ENCODE measurements around the gene MRPS15. TPM values are rescaled to one million over a fixed set of nuclear protein-coding genes. Genes with fewer than 3 reads are reported as not detected.

The MRPS15 gene
- polyA plus RNA-seq, 3 donors = 36.2 to 68.1 (median 66.4) TPM

- Histone ChIP-seq H3K4me2 (replicated peaks; ENCODE audit: extremely low read depth, low read length, poor library complexity, severe bottlenecking) (no peak overlapping the region), H3K4me3 (replicated peaks in 1 of 3; ENCODE audit: low read depth in 2 of 3, low read length in 3 of 3) (no peak overlapping the region), H4K20me1 (ENCODE audit: insufficient read depth, low read length) (peaks cover 3% of the 10 kb centered on the region), H3K9ac (ENCODE audit: insufficient read depth, low read length, poor library complexity, severe bottlenecking) (no peak overlapping the region), H2AFZ (ENCODE audit: insufficient read depth, low read depth, low read length, poor library complexity, severe bottlenecking) (no peak overlapping the region), H3K4me1 (ENCODE audit: control insufficient read depth in 1 of 2, insufficient read depth in 2 of 2, low read length in 2 of 2) (peaks cover 36 to 44% of the 10 kb centered on the region in 2 donors), H3K36me3 (replicated peaks in 1 of 2; ENCODE audit: control insufficient read depth in 1 of 2, insufficient read depth in 2 of 2, low read length in 2 of 2) (peaks cover 19 to 31% of the 10 kb centered on the region in 2 donors), H3K27me3 (ENCODE audit: control insufficient read depth in 2 of 2, insufficient read depth in 2 of 2, low read length in 2 of 2) (no peaks in the 10 kb centered on the region), H3K27ac (ENCODE audit: low read depth in 1 of 2, low read length in 2 of 2) (no peak overlapping the region), H3K9me3 (replicated peaks in 1 of 2; ENCODE audit: control insufficient read depth in 1 of 2, insufficient read depth in 1 of 2, low read length in 2 of 2) (no peaks in the 10 kb centered on the region), H3K79me2 (ENCODE audit: insufficient read depth, low read length) (no peaks in the 10 kb centered on the region)
- H3K9me3 Mint-ChIP-seq = peaks cover 0 to 3% (median 0%) of the 10 kb centered on the region in 7 donors
- H3K27me3 Mint-ChIP-seq (ENCODE audit: low read depth in 3 of 3) = peaks cover 2 to 23% (median 3%) of the 10 kb centered on the region in 3 donors
- intact Hi-C loops (cut with micrococcal nuclease) = no loop called here
- no peak overlapping the region for H3K4me3 Mint-ChIP-seq
- H3K4me1 Mint-ChIP-seq = peaks cover 36% of the 10 kb centered on the region
- WGBS (ENCODE audit: insufficient coverage) = 100% methylated on average over 5 of the region's 6 CpGs
- no peak for TF ChIP-seq CTCF (IDR thresholded peaks at IDR 0.05)
- H3K27ac Mint-ChIP-seq = peak overlapping the region in 2 of 7 donors; percentile 57 to 65
- no peak for DNase-seq
- H3K36me3 Mint-ChIP-seq = peaks cover 29 to 42% of the 10 kb centered on the region in 2 donors
These were observed 10.4 kb downstream of the MRPS15 start for GRCh38 chr1:36453600-36454388.

- Mint-ChIP-seq H3K27ac (no peak overlapping the region), H3K9me3 (no peaks in the 10 kb centered on the region), H3K27me3 (ENCODE audit: low read depth in 3 of 3) (peaks cover 2 to 23% (median 3%) of the 10 kb centered on the region in 3 donors), H3K4me1 (peaks cover 29% of the 10 kb centered on the region), H3K36me3 (peaks cover 26 to 39% of the 10 kb centered on the region in 2 donors), H3K4me3 (no peak overlapping the region)
- Histone ChIP-seq H3K9ac (ENCODE audit: insufficient read depth, low read length, poor library complexity, severe bottlenecking) (no peak overlapping the region), H3K27ac (ENCODE audit: low read depth in 1 of 2, low read length in 2 of 2) (no peak overlapping the region), H3K4me3 (replicated peaks in 1 of 3; ENCODE audit: low read depth in 2 of 3, low read length in 3 of 3) (no peak overlapping the region), H3K79me2 (ENCODE audit: insufficient read depth, low read length) (no peaks in the 10 kb centered on the region), H3K27me3 (ENCODE audit: control insufficient read depth in 2 of 2, insufficient read depth in 2 of 2, low read length in 2 of 2) (no peaks in the 10 kb centered on the region), H3K4me2 (replicated peaks; ENCODE audit: extremely low read depth, low read length, poor library complexity, severe bottlenecking) (no peak overlapping the region), H2AFZ (ENCODE audit: insufficient read depth, low read depth, low read length, poor library complexity, severe bottlenecking) (no peak overlapping the region), H3K36me3 (replicated peaks in 1 of 2; ENCODE audit: control insufficient read depth in 1 of 2, insufficient read depth in 2 of 2, low read length in 2 of 2) (peaks cover 19 to 31% of the 10 kb centered on the region in 2 donors), H4K20me1 (ENCODE audit: insufficient read depth, low read length) (no peaks in the 10 kb centered on the region), H3K9me3 (replicated peaks in 1 of 2; ENCODE audit: control insufficient read depth in 1 of 2, insufficient read depth in 1 of 2, low read length in 2 of 2) (no peaks in the 10 kb centered on the region), H3K4me1 (ENCODE audit: control insufficient read depth in 1 of 2, insufficient read depth in 2 of 2, low read length in 2 of 2) (peaks cover 29 to 37% of the 10 kb centered on the region in 2 donors)
- no peak for TF ChIP-seq CTCF (IDR thresholded peaks at IDR 0.05)
- no peak for DNase-seq
- intact Hi-C loops (cut with micrococcal nuclease) = no loop called here
- WGBS (ENCODE audit: insufficient coverage) = no CpG with 5 or more reads among the region's 3 CpGs
These were observed 11.1 kb downstream of the MRPS15 start for GRCh38 chr1:36453051-36453450.

Data from CD14-positive monocyte (primary cell).